Measurements from ENCODE around the gene NDUFAF8. TPM values are rescaled to one million over a fixed set of nuclear protein-coding genes. Genes with fewer than 3 reads are reported as not detected.

NDUFAF8 gene
- total and polyA plus RNA-seq, 10 of the 15 experiments (the other 5 are each of a cell fraction or from before 2014, with no cell fraction given), result 22.0 to 307 (median 106) TPM

GRCh38 chr17:81241203-81241602 is 2.1 kb downstream of the NDUFAF8 start:
- H3K9ac ChIP-seq (ENCODE audit: control insufficient read depth, insufficient read depth, low read length), result no peak overlapping the region
- no peaks in the 10 kb centered on the region for H3K27me3 ChIP-seq (replicated peaks in 1 of 2; ENCODE audit: control insufficient read depth in 2 of 2, insufficient read depth in 2 of 2, low read length in 1 of 2)
- ATAC-seq (no peak), DNase-seq (ENCODE audit: low read depth, low spot score) (no peak), FAIRE-seq (no peak)
- peaks cover 30% of the 10 kb centered on the region for H3K4me1 ChIP-seq (ENCODE audit: control insufficient read depth, insufficient read depth, low read length)
- no peaks in the 10 kb centered on the region for H3K9me3 ChIP-seq (replicated peaks; ENCODE audit: control insufficient read depth, insufficient read depth, low read length)
- H2AFZ ChIP-seq (ENCODE audit: control insufficient read depth, low read depth, low read length), result no peak overlapping the region
- no peak overlapping the region for H3K4me3 ChIP-seq
- H3K27ac ChIP-seq (ENCODE audit: control insufficient read depth, insufficient read depth), result no peak overlapping the region
- peaks cover 39% of the 10 kb centered on the region for H3K79me2 ChIP-seq (ENCODE audit: control insufficient read depth, insufficient read depth, low read length)
- H4K20me1 ChIP-seq (ENCODE audit: control insufficient read depth, insufficient read depth), result no peaks in the 10 kb centered on the region
- SMC1A ChIA-PET (ENCODE audit: uncharacterized antibody, unreplicated experiment), result no interaction called here
- intact Hi-C loops (cut with micrococcal nuclease; ENCODE audit: unreplicated experiment) (loop anchor here (1.0 kb wide), 2 partner anchors 99 to 140 kb away; no protein-coding TSS in a partner anchor), in situ Hi-C loops (cut with MboI) (loop anchor here (5.0 to 25.0 kb wide), 2 partner anchors 94 to 229 kb away; no protein-coding TSS in a partner anchor)
- peak overlapping the region; percentile 4; the same call in 1 of the 2 replicates for H3K4me2 ChIP-seq (ENCODE audit: control insufficient read depth, insufficient read depth)
- POLR2A ChIA-PET, result interaction anchor here (0.6 kb wide), 1 partner anchor 277 kb away, joined by 3 read pairs; no protein-coding TSS in a partner anchor
- WGBS (ENCODE audit: insufficient coverage, insufficient replicate concordance, low lambda C conversion rate, missing lambda C conversion rate), result 73% methylated on average over 10 of the region's 10 CpGs
- CTCF ChIA-PET, result interaction anchor here (0.8 to 3.1 kb wide), 3 partner anchors 43 to 244 kb away, joined by 3 to 17 read pairs (median 3); no protein-coding TSS in a partner anchor
- H3K36me3 ChIP-seq (ENCODE audit: control insufficient read depth in 2 of 2, insufficient read depth in 2 of 2, low read length in 1 of 2), result peaks cover 0 to 2% of the 10 kb centered on the region in 2 experiments; a peak in 2 of 4 replicates
- no TSS peak for BruUV-seq (replicated peaks)
- RAD21 ChIA-PET (ENCODE audit: unreplicated experiment), result interaction anchor here (0.7 to 1.1 kb wide), 2 partner anchors 13 to 100 kb away, joined by 3 read pairs; no protein-coding TSS in a partner anchor
- TF ChIP-seq DPF2 (IDR thresholded peaks at IDR 0.05) (no peak), MTA3 (IDR thresholded peaks at IDR 0.05; ENCODE audit: borderline replicate concordance, low read length) (no peak), CUX1 (IDR thresholded peaks at IDR 0.05; ENCODE audit: insufficient replicate concordance, low read depth, low read length) (no peak), IRF4 (IDR thresholded peaks at IDR 0.05; ENCODE audit: low read depth, low read length) (no peak), ATF7 (IDR thresholded peaks at IDR 0.05; ENCODE audit: low read depth) (no peak), PAX8 (IDR thresholded peaks at IDR 0.05) (no peak), USF2 (IDR thresholded peaks at IDR 0.05; ENCODE audit: borderline replicate concordance, low read depth, low read length) (no peak), POU2F2 (IDR thresholded peaks at IDR 0.05; ENCODE audit: borderline replicate concordance, low read depth, low read length) (no peak), HDAC2 (IDR thresholded peaks at IDR 0.05) (no peak), FOS (IDR thresholded peaks at IDR 0.05; ENCODE audit: borderline replicate concordance, extremely low read depth, insufficient read length) (no peak), CEBPZ (IDR thresholded peaks at IDR 0.05; ENCODE audit: low read depth, low read length) (no peak)
- TF ChIP-seq, protein P1, sequence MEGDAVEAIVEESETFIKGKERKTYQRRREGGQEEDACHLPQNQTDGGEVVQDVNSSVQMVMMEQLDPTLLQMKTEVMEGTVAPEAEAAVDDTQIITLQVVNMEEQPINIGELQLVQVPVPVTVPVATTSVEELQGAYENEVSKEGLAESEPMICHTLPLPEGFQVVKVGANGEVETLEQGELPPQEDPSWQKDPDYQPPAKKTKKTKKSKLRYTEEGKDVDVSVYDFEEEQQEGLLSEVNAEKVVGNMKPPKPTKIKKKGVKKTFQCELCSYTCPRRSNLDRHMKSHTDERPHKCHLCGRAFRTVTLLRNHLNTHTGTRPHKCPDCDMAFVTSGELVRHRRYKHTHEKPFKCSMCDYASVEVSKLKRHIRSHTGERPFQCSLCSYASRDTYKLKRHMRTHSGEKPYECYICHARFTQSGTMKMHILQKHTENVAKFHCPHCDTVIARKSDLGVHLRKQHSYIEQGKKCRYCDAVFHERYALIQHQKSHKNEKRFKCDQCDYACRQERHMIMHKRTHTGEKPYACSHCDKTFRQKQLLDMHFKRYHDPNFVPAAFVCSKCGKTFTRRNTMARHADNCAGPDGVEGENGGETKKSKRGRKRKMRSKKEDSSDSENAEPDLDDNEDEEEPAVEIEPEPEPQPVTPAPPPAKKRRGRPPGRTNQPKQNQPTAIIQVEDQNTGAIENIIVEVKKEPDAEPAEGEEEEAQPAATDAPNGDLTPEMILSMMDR (IDR thresholded peaks at IDR 0.05 in 2 of 3, conservative IDR thresholded peaks at IDR 0.05 in 1 of 3; ENCODE audit: control insufficient read depth in 2 of 3, extremely low read depth in 1 of 3, insufficient read depth in 1 of 3, low read depth in 3 of 3, low read length in 3 of 3), result no peak

Data from GM12878 (cell line).